Measurements from ENCODE around the gene VWA7. TPM values are rescaled to one million over a fixed set of nuclear protein-coding genes. Genes with fewer than 3 reads are reported as not detected.

Gene VWA7

GRCh38 chr6:31717499-31718222 is 59.5 kb downstream of the VWA7 start:
- no peak overlapping the region for H3K4me2 ChIP-seq (ENCODE audit: low read length)
- H3K27me3 ChIP-seq (ENCODE audit: insufficient read depth, low read length, poor library complexity) = no peaks in the 10 kb centered on the region
- no peak overlapping the region for H3K4ac ChIP-seq (ENCODE audit: low read depth, low read length)
- no peak overlapping the region for H2AK5ac ChIP-seq (ENCODE audit: low read length)
- no peak overlapping the region for H4K5ac ChIP-seq (ENCODE audit: low read length)
- no peaks in the 10 kb centered on the region for H3K36me3 ChIP-seq (ENCODE audit: control insufficient read depth, insufficient read depth, low read length)
- H3K23ac ChIP-seq (ENCODE audit: low read length) = no peak overlapping the region
- H3K27ac ChIP-seq (ENCODE audit: low read depth, low read length) = no peak overlapping the region
- no peak overlapping the region for H2BK5ac ChIP-seq (ENCODE audit: low read length)
- no peaks in the 10 kb centered on the region for H3K79me1 ChIP-seq (ENCODE audit: low read length)
- no peak overlapping the region for H2BK15ac ChIP-seq (replicated peaks; ENCODE audit: low read depth)
- no peak overlapping the region for H4K8ac ChIP-seq (ENCODE audit: low read depth, low read length)
- H3K4me1 ChIP-seq (ENCODE audit: control insufficient read depth, low read depth, low read length) = peaks cover 18% of the 10 kb centered on the region
- H3K56ac ChIP-seq (ENCODE audit: low read length) = no peak overlapping the region
- no peak overlapping the region for H3K4me3 ChIP-seq (ENCODE audit: low read length)
- H2BK120ac ChIP-seq (ENCODE audit: low read depth, low read length) = no peak overlapping the region
- no peaks in the 10 kb centered on the region for H3K79me2 ChIP-seq (ENCODE audit: control insufficient read depth, insufficient read depth, low read length)
- no CpG with 5 or more reads among the region's 10 CpGs for WGBS (ENCODE audit: extremely low coverage, insufficient coverage, low lambda C conversion rate)
- peak; percentile 85 for DNase-seq
- H3K18ac ChIP-seq (ENCODE audit: low read length) = no peak overlapping the region
- no peak overlapping the region for H3K9ac ChIP-seq (ENCODE audit: low read length)

Small RNA genes within 50 kb of the gene (small RNA-seq; reads per million reads assigned to genes)
- not detected for gene MSH5-SAPCD1 (ENCODE audit: insufficient read depth)
- gene RF00019 (ENCODE audit: insufficient read depth) = not detected
- gene RNU6-850P (ENCODE audit: insufficient read depth) = not detected
- not detected for gene SAPCD1 (ENCODE audit: insufficient read depth)
